Fibroblast of lung (primary cell): ENCODE results near the gene CCDC57. TPM values are rescaled to one million over a fixed set of nuclear protein-coding genes. Genes with fewer than 3 reads are reported as not detected.

Experiments
- DNase-seq, 2 donors: peaks; one replicate each; pipeline versions ENCODE4 v3.0.0 to v3.0.0-alpha.2; 2010; ENCODE audit warnings: low read depth in 2 of 2
- H2AFZ ChIP-seq: 2 replicates; pipeline ENCODE4 v1.5.1; 2012; ENCODE audit warnings: low read length, control low read depth, inconsistent platforms
- H3K27ac ChIP-seq: 2 replicates; pipeline ENCODE4 v1.5.1; 2011; ENCODE audit warnings: low read length, control low read depth; ENCODE audit not compliant: insufficient read depth
- H3K27me3 ChIP-seq: 2 replicates; pipeline ENCODE4 v1.5.1; 2011; ENCODE audit warnings: mild to moderate bottlenecking, low read length; ENCODE audit not compliant: control insufficient read depth, insufficient read depth
- H3K36me3 ChIP-seq: 2 replicates; pipeline ENCODE4 v1.5.1; 2011; ENCODE audit warnings: low read length; ENCODE audit not compliant: control insufficient read depth, insufficient read depth
- H3K4me1 ChIP-seq: 2 replicates; pipeline ENCODE4 v1.5.1; 2011; ENCODE audit warnings: low read length; ENCODE audit not compliant: control insufficient read depth, insufficient read depth; ENCODE audit errors: extremely low read depth
- H3K4me2 ChIP-seq: 2 replicates; pipeline ENCODE4 v1.5.1; 2011; ENCODE audit warnings: low read length, control low read depth; ENCODE audit not compliant: insufficient read depth; ENCODE audit errors: extremely low read depth
- H3K4me3 ChIP-seq, 4 experiments: fragments of 200-600 bp in 1 of 4; sonication (generic) in 1 of 4; replicated peaks in 1 of 4; 2 replicates each; pipeline ENCODE4 v1.5.1; 2011 to 2016; ENCODE audit warnings: low read length in 4 of 4, low read depth in 3 of 4, mild to moderate bottlenecking in 3 of 4, control low read depth in 2 of 4, inconsistent platforms in 1 of 4, mixed read lengths in 1 of 4; ENCODE audit not compliant: insufficient read depth in 1 of 4; ENCODE audit errors: control extremely low read depth in 1 of 4
- H3K79me2 ChIP-seq: 2 replicates; pipeline ENCODE4 v1.5.1; 2012; ENCODE audit warnings: mild to moderate bottlenecking, low read length, inconsistent platforms; ENCODE audit not compliant: control insufficient read depth, insufficient read depth
- H3K9ac ChIP-seq: 2 replicates; pipeline ENCODE4 v1.5.1; 2011; ENCODE audit warnings: mild to moderate bottlenecking, low read length, control low read depth; ENCODE audit not compliant: insufficient read depth
- H3K9me3 ChIP-seq: 2 replicates; pipeline ENCODE4 v1.5.1; 2012; ENCODE audit warnings: low read depth, low read length; ENCODE audit not compliant: control insufficient read depth, insufficient read depth
- H4K20me1 ChIP-seq: 2 replicates; pipeline ENCODE4 v1.5.1; 2011; ENCODE audit warnings: low read length; ENCODE audit not compliant: control insufficient read depth, insufficient read depth; ENCODE audit errors: extremely low read depth
- EZH2 ChIP-seq: IDR thresholded peaks from 2 replicates; pipeline ENCODE4 v1.5.1; 2012; ENCODE audit warnings: low read length, control low read depth, mild to moderate bottlenecking; ENCODE audit errors: missing control alignments
- polyA plus RNA-seq, 2 donors: library from polyadenylated mRNA; depleted of rRNA in 1 of 2; stranded (reverse) in 1 of 2; unstranded in 1 of 2; fragments of >200 nt; gene quantifications; 2 replicates each; pipeline ENCODE4 v1.2.1, GENCODE V29; 2011 to 2012; ENCODE audit warnings: missing spikeins in 1 of 2
- total RNA-seq: library from RNA; depleted of rRNA; stranded (reverse); fragments of >200 nt; gene quantifications from 2 replicates; pipeline ENCODE4 v1.2.1, GENCODE V29; 2014
- TF ChIP-seq, protein P1 (sequence below), 2 donors: IDR thresholded peaks in 1 of 2; conservative IDR thresholded peaks in 1 of 2; 1 replicate in 1 of 2; 2 replicates in 1 of 2; pipeline ENCODE4 v1.5.1; 2011 to 2012; ENCODE audit warnings: low read length in 2 of 2, control low read depth in 1 of 2, inconsistent platforms in 1 of 2, low read depth in 1 of 2, mild to moderate bottlenecking in 1 of 2

The CCDC57 gene
- total and polyA plus RNA-seq, 2 donors (not counting 1 experiment from before 2014, with no cell fraction given), result 7.1 to 10.1 TPM

DNA sequence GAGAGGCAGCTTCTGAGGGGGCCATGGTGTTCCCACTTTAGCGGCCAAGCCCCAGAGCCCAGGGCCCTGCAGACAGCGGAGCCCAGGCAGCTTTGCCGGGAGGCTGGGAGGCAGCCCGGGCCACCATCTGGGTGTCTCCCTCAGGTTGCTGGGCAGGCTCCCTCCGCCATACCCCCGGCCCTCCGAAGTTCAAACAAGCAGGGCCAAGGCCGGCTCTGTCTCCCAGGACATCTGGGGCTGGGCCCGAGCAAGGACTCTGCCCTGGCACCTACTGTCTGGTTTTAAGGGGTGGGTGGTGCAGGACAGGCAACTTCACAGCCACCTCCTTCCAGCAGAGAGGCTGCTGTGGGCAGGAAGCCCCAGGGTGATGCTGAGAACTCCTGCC is 149.7 kb downstream of the CCDC57 start:
- H3K36me3 ChIP-seq, result peaks cover 36% of the 10 kb centered on the region

DNA sequence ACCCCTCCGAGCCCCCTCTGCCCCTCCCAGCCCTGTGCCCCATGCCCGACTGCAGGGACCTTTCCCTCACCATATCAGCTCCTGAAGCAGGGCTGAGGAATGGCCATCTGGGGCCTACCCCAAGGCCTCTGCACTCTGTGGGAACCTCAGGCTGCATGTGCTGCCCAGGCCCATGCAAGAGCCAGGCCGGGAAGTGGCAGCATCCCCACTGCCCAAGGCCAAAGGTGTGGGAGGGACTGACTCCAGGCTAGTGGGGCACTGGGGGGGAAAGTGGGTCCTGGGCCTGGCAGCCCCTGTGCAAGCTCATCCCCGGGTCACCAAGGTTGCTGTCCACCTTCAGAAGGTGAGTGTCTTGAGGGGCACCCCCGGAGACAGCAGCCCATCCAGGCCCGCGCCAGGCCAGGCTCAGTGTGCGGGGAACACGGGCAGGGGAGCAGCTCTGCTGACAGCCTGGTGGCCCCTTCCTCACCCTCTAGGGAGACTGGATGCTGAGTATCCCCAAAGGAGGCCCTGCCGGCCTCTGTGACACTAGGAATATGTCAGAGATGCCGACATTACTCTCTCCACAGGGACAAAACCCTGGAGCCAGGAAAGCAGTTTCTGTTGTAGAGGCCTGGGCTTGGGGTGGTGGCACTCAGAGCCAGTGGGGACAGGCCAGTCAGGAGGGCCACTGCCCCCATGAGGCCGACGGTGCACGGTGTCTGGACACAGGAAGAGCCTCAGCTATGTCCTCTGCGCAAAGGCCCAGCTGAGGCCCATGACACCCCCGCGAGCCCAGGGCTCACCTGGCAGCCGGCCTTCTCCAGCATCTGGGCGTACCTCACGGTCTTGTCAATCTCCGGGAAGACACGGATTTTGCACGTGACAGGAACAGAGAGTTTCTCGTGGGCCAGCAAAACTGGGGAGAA is 150.3 kb downstream of the CCDC57 start:
- H3K36me3 ChIP-seq, result peaks cover 36% of the 10 kb centered on the region

More for the DNA sequence above, 149.7 kb downstream of the CCDC57 start:
- no peaks in the 10 kb centered on the region for H4K20me1 ChIP-seq
- no peak overlapping the region for H3K4me3 ChIP-seq
- TF ChIP-seq, protein P1, sequence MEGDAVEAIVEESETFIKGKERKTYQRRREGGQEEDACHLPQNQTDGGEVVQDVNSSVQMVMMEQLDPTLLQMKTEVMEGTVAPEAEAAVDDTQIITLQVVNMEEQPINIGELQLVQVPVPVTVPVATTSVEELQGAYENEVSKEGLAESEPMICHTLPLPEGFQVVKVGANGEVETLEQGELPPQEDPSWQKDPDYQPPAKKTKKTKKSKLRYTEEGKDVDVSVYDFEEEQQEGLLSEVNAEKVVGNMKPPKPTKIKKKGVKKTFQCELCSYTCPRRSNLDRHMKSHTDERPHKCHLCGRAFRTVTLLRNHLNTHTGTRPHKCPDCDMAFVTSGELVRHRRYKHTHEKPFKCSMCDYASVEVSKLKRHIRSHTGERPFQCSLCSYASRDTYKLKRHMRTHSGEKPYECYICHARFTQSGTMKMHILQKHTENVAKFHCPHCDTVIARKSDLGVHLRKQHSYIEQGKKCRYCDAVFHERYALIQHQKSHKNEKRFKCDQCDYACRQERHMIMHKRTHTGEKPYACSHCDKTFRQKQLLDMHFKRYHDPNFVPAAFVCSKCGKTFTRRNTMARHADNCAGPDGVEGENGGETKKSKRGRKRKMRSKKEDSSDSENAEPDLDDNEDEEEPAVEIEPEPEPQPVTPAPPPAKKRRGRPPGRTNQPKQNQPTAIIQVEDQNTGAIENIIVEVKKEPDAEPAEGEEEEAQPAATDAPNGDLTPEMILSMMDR (conservative IDR thresholded peaks at IDR 0.05 in 1 of 2, IDR thresholded peaks at IDR 0.05 in 1 of 2; ENCODE audit: low read depth in 1 of 2, low read length in 2 of 2), result no peak
- TF ChIP-seq EZH2, result no peak
- no peaks in the 10 kb centered on the region for H3K4me1 ChIP-seq
- H3K9ac ChIP-seq, result no peak overlapping the region
- H3K79me2 ChIP-seq, result peaks cover 12% of the 10 kb centered on the region
- no peak overlapping the region for H3K27ac ChIP-seq
- no peaks in the 10 kb centered on the region for H3K9me3 ChIP-seq
- no peaks in the 10 kb centered on the region for H3K27me3 ChIP-seq
- H3K4me2 ChIP-seq, result no peak overlapping the region
- DNase-seq, result no peak
- no peak overlapping the region for H2AFZ ChIP-seq

More for the DNA sequence above, 150.3 kb downstream of the CCDC57 start:
- H3K27ac ChIP-seq, result no peak overlapping the region
- no peaks in the 10 kb centered on the region for H3K9me3 ChIP-seq
- peaks cover 12% of the 10 kb centered on the region for H3K79me2 ChIP-seq
- no peak overlapping the region for H3K4me3 ChIP-seq
- DNase-seq, result no peak
- H3K4me1 ChIP-seq, result no peaks in the 10 kb centered on the region
- no peak overlapping the region for H3K4me2 ChIP-seq
- TF ChIP-seq EZH2, result no peak
- TF ChIP-seq, protein P1 (conservative IDR thresholded peaks at IDR 0.05 in 1 of 2, IDR thresholded peaks at IDR 0.05 in 1 of 2; ENCODE audit: low read depth in 1 of 2, low read length in 2 of 2), result no peak
- no peaks in the 10 kb centered on the region for H4K20me1 ChIP-seq
- no peak overlapping the region for H2AFZ ChIP-seq
- no peaks in the 10 kb centered on the region for H3K27me3 ChIP-seq
- no peak overlapping the region for H3K9ac ChIP-seq
